Measurements from ENCODE around the gene MIPEP. TPM values are rescaled to one million over a fixed set of nuclear protein-coding genes. Genes with fewer than 3 reads are reported as not detected.

MIPEP gene
- total RNA-seq, 1 experiment from 2014 or later: 18.6 TPM

DNA sequence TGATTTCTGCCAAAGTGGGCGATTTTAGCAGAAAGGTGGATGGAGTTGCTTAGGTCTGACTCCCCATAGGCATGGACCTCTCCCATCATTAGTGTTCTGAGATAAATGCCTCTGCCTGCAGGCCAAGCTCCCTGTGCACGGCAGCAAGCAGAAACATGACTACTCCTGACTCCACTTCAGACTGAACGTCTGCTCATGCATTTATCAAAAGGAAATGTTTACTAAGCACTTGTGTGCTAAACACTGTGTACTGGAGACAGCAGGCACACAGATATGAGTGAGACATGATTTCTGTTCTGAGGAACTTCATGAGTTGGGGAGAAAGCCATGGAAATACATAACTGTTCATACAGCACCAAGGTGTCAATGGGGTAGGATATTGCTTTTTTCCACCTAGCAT lies 149.6 kb downstream of the MIPEP start:
- CTCF ChIA-PET: no interaction called here
- intact Hi-C loops (cut with micrococcal nuclease; ENCODE audit: unreplicated experiment): no loop called here

GRCh38 chr13:23736541-23736940 lies 152.7 kb downstream of the MIPEP start:
- no peak overlapping the region for H3K4me2 ChIP-seq
- ChIA-PET CTCF (no interaction called here), POLR2A (ENCODE audit: unreplicated experiment) (no interaction called here)
- no peak overlapping the region for H2AFZ ChIP-seq
- no peaks in the 10 kb centered on the region for H3K9me2 ChIP-seq (ENCODE audit: insufficient read depth)
- no peaks in the 10 kb centered on the region for H3K27me3 ChIP-seq (ENCODE audit: insufficient read depth, low read depth)
- intact Hi-C loops (cut with micrococcal nuclease; ENCODE audit: unreplicated experiment): no loop called here
- H3K36me3 ChIP-seq (ENCODE audit: low read depth): no peaks in the 10 kb centered on the region
- H3F3A ChIP-seq (ENCODE audit: insufficient read depth, low read depth): no peaks in the 10 kb centered on the region
- no peaks in the 10 kb centered on the region for H3K79me2 ChIP-seq (ENCODE audit: low read depth)
- TF ChIP-seq CTCF (conservative IDR thresholded peaks at IDR 0.05) (no peak), EZH2 (IDR thresholded peaks at IDR 0.05; ENCODE audit: low read depth) (no peak)
- no TSS peak for BruUV-seq (replicated peaks)
- no peak for DNase-seq
- no peak overlapping the region for H3K27ac ChIP-seq
- H4K20me1 ChIP-seq (ENCODE audit: insufficient read depth): no peaks in the 10 kb centered on the region
- H3K4me1 ChIP-seq (replicated peaks; ENCODE audit: insufficient read depth): no peaks in the 10 kb centered on the region
- H3K9me3 ChIP-seq (ENCODE audit: insufficient read depth, low read depth): no peaks in the 10 kb centered on the region
- H3K4me3 ChIP-seq: no peak overlapping the region

More for the DNA sequence above, 149.6 kb downstream of the MIPEP start:
- no peaks in the 10 kb centered on the region for H3K79me2 ChIP-seq (ENCODE audit: low read depth)
- no peak overlapping the region for H3K4me2 ChIP-seq
- TF ChIP-seq EZH2 (IDR thresholded peaks at IDR 0.05; ENCODE audit: low read depth) (no peak), CTCF (conservative IDR thresholded peaks at IDR 0.05) (no peak)
- no peaks in the 10 kb centered on the region for H3K36me3 ChIP-seq (ENCODE audit: low read depth)
- no peak overlapping the region for H2AFZ ChIP-seq
- POLR2A ChIA-PET (ENCODE audit: unreplicated experiment): no interaction called here
- no peaks in the 10 kb centered on the region for H3F3A ChIP-seq (ENCODE audit: insufficient read depth, low read depth)
- H3K27ac ChIP-seq: no peak overlapping the region
- DNase-seq: no peak
- BruUV-seq (replicated peaks): no TSS peak
- no peaks in the 10 kb centered on the region for H3K4me1 ChIP-seq (replicated peaks; ENCODE audit: insufficient read depth)
- H3K4me3 ChIP-seq: no peak overlapping the region
- no peaks in the 10 kb centered on the region for H3K9me3 ChIP-seq (ENCODE audit: insufficient read depth, low read depth)
- H3K9me2 ChIP-seq (ENCODE audit: insufficient read depth): no peaks in the 10 kb centered on the region
- H3K27me3 ChIP-seq (ENCODE audit: insufficient read depth, low read depth): no peaks in the 10 kb centered on the region
- H4K20me1 ChIP-seq (ENCODE audit: insufficient read depth): no peaks in the 10 kb centered on the region

DNA sequence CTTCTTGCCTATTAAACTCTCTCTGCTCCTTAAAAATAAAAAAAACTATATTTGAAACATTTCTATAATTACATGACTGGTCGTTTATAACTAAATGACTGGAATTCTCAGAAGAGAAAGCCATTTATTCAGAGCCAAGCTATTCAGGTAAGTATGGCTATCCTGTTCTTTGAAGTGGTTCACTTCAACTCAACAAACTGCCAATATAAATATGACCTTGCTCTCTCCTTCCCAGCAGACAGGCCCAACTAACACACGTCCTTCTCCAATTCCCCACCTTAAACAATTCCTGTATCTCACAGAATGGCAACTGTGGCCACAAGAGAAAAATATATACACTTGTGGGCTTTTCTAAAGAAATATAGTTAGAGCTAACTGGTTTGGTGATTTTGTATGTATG lies 153.9 kb downstream of the MIPEP start:
- no peaks in the 10 kb centered on the region for H3K79me2 ChIP-seq (ENCODE audit: low read depth)
- no peak for DNase-seq
- H3K27me3 ChIP-seq (ENCODE audit: insufficient read depth, low read depth): no peaks in the 10 kb centered on the region
- H3K36me3 ChIP-seq (ENCODE audit: low read depth): no peaks in the 10 kb centered on the region
- H3K4me3 ChIP-seq: no peak overlapping the region
- POLR2A ChIA-PET (ENCODE audit: unreplicated experiment): no interaction called here
- no peaks in the 10 kb centered on the region for H3F3A ChIP-seq (ENCODE audit: insufficient read depth, low read depth)
- H3K4me2 ChIP-seq: no peak overlapping the region
- no peaks in the 10 kb centered on the region for H4K20me1 ChIP-seq (ENCODE audit: insufficient read depth)
- no peaks in the 10 kb centered on the region for H3K9me3 ChIP-seq (ENCODE audit: insufficient read depth, low read depth)
- CTCF ChIA-PET: no interaction called here
- H2AFZ ChIP-seq: no peak overlapping the region
- TF ChIP-seq EZH2 (IDR thresholded peaks at IDR 0.05; ENCODE audit: low read depth) (no peak), CTCF (conservative IDR thresholded peaks at IDR 0.05) (no peak)
- BruUV-seq (replicated peaks): no TSS peak
- no peaks in the 10 kb centered on the region for H3K9me2 ChIP-seq (ENCODE audit: insufficient read depth)
- intact Hi-C loops (cut with micrococcal nuclease; ENCODE audit: unreplicated experiment): no loop called here
- H3K27ac ChIP-seq: no peak overlapping the region
- H3K4me1 ChIP-seq (replicated peaks; ENCODE audit: insufficient read depth): no peaks in the 10 kb centered on the region

Data from PC-9 (cell line).